HepG2 (cell line): ENCODE data around the gene CADM4. TPM values are rescaled to one million over a fixed set of nuclear protein-coding genes. Genes with fewer than 3 reads are reported as not detected.
A peak's percentile ranks its signal among the peaks of the same experiment; 100 is the strongest.

Source experiments
- ATF1 ChIP-seq: IDR thresholded peaks from 2 replicates; pipeline ENCODE4 v1.6.1; 2016; ENCODE audit warnings: mild to moderate bottlenecking, control low read depth
- ATF3 ChIP-seq: sonication (generic); formaldehyde crosslinking; IDR thresholded peaks from 2 replicates; pipeline ENCODE4 v1.4.0; 2020; ENCODE audit warnings: missing genetic modification reagents
- CBX5 ChIP-seq: sonication (generic); formaldehyde crosslinking; IDR thresholded peaks from 2 replicates; pipeline ENCODE4 v1.4.0; 2020; ENCODE audit warnings: missing genetic modification reagents, borderline replicate concordance
- CTCF ChIP-seq: sonication (generic); formaldehyde crosslinking; IDR thresholded peaks from 2 replicates; pipeline ENCODE4 v1.5.0; 2020; ENCODE audit warnings: mild to moderate bottlenecking, missing genetic modification reagents, moderate library complexity
- GABPB1 ChIP-seq: IDR thresholded peaks from 2 replicates; pipeline ENCODE4 v1.6.1; 2016; ENCODE audit warnings: mild to moderate bottlenecking, missing genetic modification reagents, moderate library complexity, missing compliant biosample characterization
- HNF4A ChIP-seq: sonication (generic); formaldehyde crosslinking; IDR thresholded peaks from 2 replicates; pipeline ENCODE4 v1.4.0; 2020; ENCODE audit warnings: missing genetic modification reagents
- KAT8 ChIP-seq: IDR thresholded peaks from 2 replicates; pipeline ENCODE4 v1.6.1; 2016; ENCODE audit warnings: missing genetic modification reagents, missing compliant biosample characterization
- KLF16 ChIP-seq, 2 experiments: sonication (generic) in 1 of 2; formaldehyde crosslinking in 1 of 2; IDR thresholded peaks; 2 replicates each; pipeline versions ENCODE4 v1.6.1 to v1.8.0; 2016 to 2023; ENCODE audit warnings: missing genetic modification reagents in 2 of 2, missing compliant biosample characterization in 1 of 2
- MAZ ChIP-seq, 2 experiments: sonication (generic) in 1 of 2; formaldehyde crosslinking in 1 of 2; IDR thresholded peaks; 2 replicates each; pipeline versions ENCODE4 v1.5.0 to v1.6.1; 2012 to 2020; ENCODE audit warnings: low read depth in 2 of 2, mild to moderate bottlenecking in 2 of 2, borderline replicate concordance in 1 of 2, improper control_type of control experiment in 1 of 2, low read length in 1 of 2, missing genetic modification reagents in 1 of 2, moderate library complexity in 1 of 2
- USF2 ChIP-seq, 2 experiments: sonication (generic) in 1 of 2; formaldehyde crosslinking in 1 of 2; IDR thresholded peaks; 2 replicates each; pipeline versions ENCODE4 v1.5.1 to v1.6.1; 2011 to 2020; ENCODE audit warnings: borderline replicate concordance in 1 of 2, low read depth in 1 of 2, low read length in 1 of 2, mild to moderate bottlenecking in 1 of 2, missing genetic modification reagents in 1 of 2, moderate library complexity in 1 of 2
- ZBTB21 ChIP-seq: sonication (generic); formaldehyde crosslinking; IDR thresholded peaks from 2 replicates; pipeline ENCODE4 v1.4.0; 2020; ENCODE audit warnings: missing genetic modification reagents
- ZNF543 ChIP-seq: sonication (generic); formaldehyde crosslinking; IDR thresholded peaks from 2 replicates; pipeline ENCODE4 v1.4.0; 2020; ENCODE audit warnings: mild to moderate bottlenecking, missing genetic modification reagents
- polyA plus RNA-seq, 8 experiments: library from polyadenylated mRNA; depleted of rRNA in 3 of 8; stranded (reverse) in 7 of 8; unstranded in 1 of 8; fragments of >200 nt; fragmentation: Illumina TruSeq in 4 of 8; extraction: Trizol in 4 of 8; gene quantifications; 2 replicates each; pipeline versions ENCODE4 v1.2.1 to v1.2.3, GENCODE V29; 2011 to 2016; ENCODE audit warnings: low read depth in 4 of 8, missing spikeins in 1 of 8, mixed read lengths in 1 of 8; ENCODE audit not compliant: insufficient read depth in 1 of 8
- total RNA-seq, 5 experiments: library from RNA; depleted of rRNA; stranded (reverse); fragments of >200 nt; fragmentation: Illumina TruSeq; extraction: Trizol; gene quantifications; 2 replicates each; pipeline ENCODE4 v1.2.3, GENCODE V29; 2016; ENCODE audit warnings: low read depth in 1 of 5
- TF ChIP-seq, protein P1 (sequence below): sonication (generic); formaldehyde crosslinking; IDR thresholded peaks from 2 replicates; pipeline ENCODE4 v1.4.0; 2020; ENCODE audit warnings: missing genetic modification reagents
- TF ChIP-seq, protein P2 (sequence below): sonication (generic); formaldehyde crosslinking; IDR thresholded peaks from 2 replicates; pipeline ENCODE4 v1.8.1; 2023; ENCODE audit warnings: mild to moderate bottlenecking, inconsistent platforms, moderate library complexity, missing genetic modification reagents, borderline replicate concordance

Gene CADM4
- total and polyA plus RNA-seq, 2 of the 13 experiments (the other 11 are each of a cell fraction or from before 2014, with no cell fraction given), result 8.5 to 16.0 TPM

DNA sequence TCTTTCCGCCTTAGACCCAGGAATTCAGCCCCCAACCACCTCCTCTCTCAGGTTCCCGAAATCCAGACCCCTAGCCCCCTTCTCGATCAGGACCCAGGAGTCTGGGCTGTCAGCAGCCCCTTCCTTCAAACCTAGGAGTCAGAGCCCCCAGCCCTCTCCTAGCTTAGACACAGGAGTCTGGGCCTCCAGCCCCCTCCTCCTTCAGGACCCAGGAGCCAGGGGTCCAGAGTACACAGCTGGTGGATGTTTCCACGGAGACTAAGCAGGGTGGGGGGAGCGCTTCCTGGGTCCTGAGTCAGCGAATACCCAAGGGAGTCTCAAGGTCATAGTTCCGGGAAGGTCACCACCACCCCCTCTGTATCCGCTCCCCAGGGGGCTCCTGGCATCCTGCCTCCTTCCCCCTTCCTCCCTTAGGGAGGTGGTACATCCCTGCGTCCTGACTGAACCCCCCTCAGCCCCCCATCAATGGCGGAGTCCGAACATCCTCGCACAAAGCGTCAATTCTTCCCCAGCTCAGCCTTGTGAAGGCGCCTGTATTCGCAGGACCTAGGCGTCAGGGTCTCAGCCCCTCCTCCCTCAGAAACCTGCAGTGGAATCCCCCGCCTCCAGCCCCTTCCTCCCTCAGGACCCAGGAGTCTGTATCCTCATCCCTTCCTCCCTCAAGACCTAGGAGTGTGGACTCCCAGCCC is 4.6 kb downstream of the CADM4 start (continued):
- TF ChIP-seq KLF16 (CRISPR knock-in tag; IDR thresholded peaks at IDR 0.05), result peak in 1 of 2 experiments; percentile 16; a peak in 1 of 4 replicates
- TF ChIP-seq CTCF (CRISPR knock-in tag), result no peak
- TF ChIP-seq, protein P1, sequence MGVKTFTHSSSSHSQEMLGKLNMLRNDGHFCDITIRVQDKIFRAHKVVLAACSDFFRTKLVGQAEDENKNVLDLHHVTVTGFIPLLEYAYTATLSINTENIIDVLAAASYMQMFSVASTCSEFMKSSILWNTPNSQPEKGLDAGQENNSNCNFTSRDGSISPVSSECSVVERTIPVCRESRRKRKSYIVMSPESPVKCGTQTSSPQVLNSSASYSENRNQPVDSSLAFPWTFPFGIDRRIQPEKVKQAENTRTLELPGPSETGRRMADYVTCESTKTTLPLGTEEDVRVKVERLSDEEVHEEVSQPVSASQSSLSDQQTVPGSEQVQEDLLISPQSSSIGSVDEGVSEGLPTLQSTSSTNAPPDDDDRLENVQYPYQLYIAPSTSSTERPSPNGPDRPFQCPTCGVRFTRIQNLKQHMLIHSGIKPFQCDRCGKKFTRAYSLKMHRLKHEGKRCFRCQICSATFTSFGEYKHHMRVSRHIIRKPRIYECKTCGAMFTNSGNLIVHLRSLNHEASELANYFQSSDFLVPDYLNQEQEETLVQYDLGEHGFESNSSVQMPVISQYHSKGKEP (CRISPR knock-in tag), result no peak
- peak; percentile 60 for TF ChIP-seq GABPB1 (CRISPR knock-in tag)
- TF ChIP-seq ZBTB21, result no peak
- peak; percentile 50; the same call in 1 of the 2 replicates for TF ChIP-seq KAT8 (CRISPR knock-in tag)
- 0 out of 2 replicates have a peak, but pooled peaks have one; percentile 68 for TF ChIP-seq ZNF543
- no peak for TF ChIP-seq ATF3 (CRISPR knock-in tag)
- peak; percentile 70; the same call in 1 of the 2 replicates for TF ChIP-seq MAZ (IDR thresholded peaks at IDR 0.05; ENCODE audit: borderline replicate concordance, low read depth, low read length)
- TF ChIP-seq MAZ (CRISPR knock-in tag; IDR thresholded peaks at IDR 0.05; ENCODE audit: low read depth), result peak; percentile 37; the same call in 1 of the 2 replicates
- TF ChIP-seq, protein P2, sequence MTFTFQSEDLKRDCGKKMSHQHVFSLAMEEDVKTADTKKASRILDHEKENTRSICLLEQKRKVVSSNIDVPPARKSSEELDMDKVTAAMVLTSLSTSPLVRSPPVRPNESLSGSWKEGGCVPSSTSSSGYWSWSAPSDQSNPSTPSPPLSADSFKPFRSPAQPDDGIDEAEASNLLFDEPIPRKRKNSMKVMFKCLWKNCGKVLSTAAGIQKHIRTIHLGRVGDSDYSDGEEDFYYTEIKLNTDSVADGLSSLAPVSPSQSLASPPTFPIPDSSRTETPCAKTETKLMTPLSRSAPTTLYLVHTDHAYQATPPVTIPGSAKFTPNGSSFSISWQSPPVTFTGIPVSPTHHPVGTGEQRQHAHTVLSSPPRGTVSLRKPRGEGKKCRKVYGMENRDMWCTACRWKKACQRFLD (CRISPR knock-in tag), result 0 out of 2 replicates have a peak, but pooled peaks have one; percentile 60
- TF ChIP-seq USF2 (IDR thresholded peaks at IDR 0.05; ENCODE audit: low read depth, low read length), result no peak
- TF ChIP-seq USF2 (CRISPR knock-in tag; IDR thresholded peaks at IDR 0.05; ENCODE audit: borderline replicate concordance), result no peak
- no peak for TF ChIP-seq CBX5 (CRISPR knock-in tag)
- TF ChIP-seq ATF1 (CRISPR knock-in tag), result no peak
- TF ChIP-seq HNF4A (CRISPR knock-in tag), result peak; percentile 91
